Ovary (tissue), 9 donors: ENCODE results near the gene DDR1. TPM values are rescaled to one million over a fixed set of nuclear protein-coding genes. Genes with fewer than 3 reads are reported as not detected.

ENCODE experiments used
- DNase-seq, 5 donors: peaks; one replicate each; pipeline ENCODE4 v3.0.0-alpha.2; 2019 to 2020
- H3K27ac ChIP-seq, 2 donors: fragments of 200-600 bp; one replicate each; pipeline versions ENCODE4 v1.5.1 to v1.8.0; 2019 to 2022
- H3K27me3 ChIP-seq: fragments of 200-600 bp; one replicate; pipeline ENCODE4 v1.8.0; 2022
- H3K36me3 ChIP-seq: fragments of 200-600 bp; sonication (generic); one replicate; pipeline ENCODE4 v1.5.1; 2019
- H3K4me1 ChIP-seq: one replicate; pipeline ENCODE4 v1.8.1; 2013; ENCODE audit warnings: mild to moderate bottlenecking, moderate library complexity; ENCODE audit not compliant: insufficient read depth
- H3K4me3 ChIP-seq: fragments of 200-600 bp; sonication (generic); one replicate; pipeline ENCODE4 v1.5.1; 2017
- H3K9me3 ChIP-seq, 2 donors: fragments of 200-600 bp in 1 of 2; sonication (generic) in 1 of 2; one replicate each; pipeline versions ENCODE4 v1.5.1 to v1.8.1; 2013 to 2019; ENCODE audit warnings: mild to moderate bottlenecking in 1 of 2, moderate library complexity in 1 of 2
- CTCF ChIP-seq, 3 donors: fragments of 450-650 bp in 2 of 3; fragments of 200-600 bp in 1 of 3; IDR thresholded peaks; one replicate each; pipeline versions ENCODE4 v1.5.1 to v1.8.0; 2016 to 2022; ENCODE audit warnings: antibody characterized with exemption in 3 of 3, mild to moderate bottlenecking in 1 of 3
- EP300 ChIP-seq: sonication (generic); formaldehyde crosslinking; IDR thresholded peaks from one replicate; pipeline ENCODE4 v1.6.1; 2017; ENCODE audit warnings: antibody characterized with exemption
- POLR2A ChIP-seq: fragments of 450-650 bp; IDR thresholded peaks from one replicate; pipeline ENCODE4 v1.6.1; 2017; ENCODE audit warnings: antibody characterized with exemption, mild to moderate bottlenecking, moderate library complexity
- WGBS, 3 donors: extraction: QIAGEN DNeasy Blood & Tissue Kit in 1 of 3; methylation state at CpG; one replicate each; pipeline versions ENCODE4 v1.1.5 to v1.1.7; 2013 to 2017; 5-methylcytosine and 5-hydroxymethylcytosine counted together
- intact Hi-C, 4 donors: fragments of 100-400 bp; cut with DNase I; formaldehyde crosslinking; loops; one replicate each; pipeline versions ENCODE4 v1.11.0 to v1.15.1; 2022 to 2023
- polyA plus RNA-seq, 2 donors: library from polyadenylated mRNA; stranded (reverse); fragments of 200-250 nt in 1 of 2; fragments of 350-450 nt in 1 of 2; fragmentation: Illumina TruSeq in 1 of 2; extraction: RNeasy Lipid Tissue Mini Kit (QIAGEN cat#74804) in 1 of 2; gene quantifications; one replicate each; pipeline ENCODE4 v1.2.3, GENCODE V29; 2013 to 2014
- total RNA-seq, 7 donors: library from RNA; depleted of rRNA in 2 of 7; stranded (reverse); fragments of >200 nt in 2 of 7; fragmentation: NEBNext Ultra II Directional in 3 of 7; extraction: Animal tissue kit (Norgen Biotek cat#: 25700) in 3 of 7; gene quantifications; one replicate each; pipeline versions ENCODE4 v1.1.0 to v1.2.4, GENCODE V29; 2016 to 2023
- donor health status: DM: no; HTN: no; CAD: no; lungs with moderate emphysema.
- donor health status: DM: no; HTN: no; CAD: no.
- donor health status: Bipolar disorder and iron deficiency.
- donor health status: DM: yes; HTN: yes; CAD: no.
- donor health status: DM: no; HTN: no; CAD: no.
- donor health status: DM: yes; HTN: yes; CAD: no.

Gene DDR1
- total and polyA plus RNA-seq, 9 donors: 20.1 to 116 (median 64.5) TPM

- H3K27ac ChIP-seq: no peak overlapping the region
- H3K9me3 ChIP-seq: no peaks in the 10 kb centered on the region
- TF ChIP-seq EP300: no peak
- no peak for TF ChIP-seq CTCF (IDR thresholded peaks at IDR 0.05)
- no peak for TF ChIP-seq POLR2A
- DNase-seq: no peak
- 71 to 76% (median 73%) methylated on average over 6 of the region's 6 CpGs for WGBS, 3 donors
- no peaks in the 10 kb centered on the region for H3K4me1 ChIP-seq
- H3K36me3 ChIP-seq: no peaks in the 10 kb centered on the region
- H3K27me3 ChIP-seq: no peaks in the 10 kb centered on the region
- H3K4me3 ChIP-seq: no peak overlapping the region
- intact Hi-C loops: loop anchor here in 1 of 4 donors (10.0 kb wide), 1 partner anchor 118 kb away; no protein-coding TSS in a partner anchor
Observed at GRCh38 chr6:30937265-30937664, 52.9 kb downstream of the DDR1 start.

DNA sequence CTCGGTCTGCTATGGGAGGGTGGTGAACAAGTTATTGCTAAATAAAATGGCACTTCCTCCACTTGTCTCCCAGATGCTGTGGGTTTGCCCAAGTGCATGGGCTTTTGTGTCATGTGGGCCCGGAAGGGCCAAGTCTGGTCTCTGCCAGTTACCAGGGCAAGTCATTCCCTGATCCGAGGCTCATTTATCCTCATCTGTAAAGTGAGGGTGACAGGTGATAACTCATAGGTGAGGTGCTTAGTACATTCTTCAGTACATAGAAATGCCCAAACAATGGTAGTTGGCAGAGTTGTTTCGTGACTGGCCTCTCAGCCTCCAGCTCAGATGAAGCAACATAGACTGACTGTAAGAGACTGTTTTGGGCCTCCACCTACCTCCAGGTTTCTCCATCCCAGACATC lies 54.4 kb downstream of the DDR1 start:
- Histone ChIP-seq H3K27ac (no peak overlapping the region), H3K4me1 (peaks cover 3% of the 10 kb centered on the region), H3K27me3 (no peaks in the 10 kb centered on the region), H3K4me3 (no peak overlapping the region), H3K9me3 (no peaks in the 10 kb centered on the region), H3K36me3 (no peaks in the 10 kb centered on the region)
- no peak for DNase-seq
- TF ChIP-seq EP300: no peak
- TF ChIP-seq POLR2A: no peak
- TF ChIP-seq CTCF (IDR thresholded peaks at IDR 0.05): no peak
- intact Hi-C loops: loop anchor here in 1 of 4 donors (10.0 kb wide), 1 partner anchor 116 kb away; no protein-coding TSS in a partner anchor
- 78 to 80% (median 80%) methylated on average over 4 of the region's 4 CpGs for WGBS, 3 donors

GRCh38 chr6:30939473-30939872 lies 55.2 kb downstream of the DDR1 start:
- DNase-seq: no peak
- intact Hi-C loops: loop anchor here in 1 of 4 donors (10.0 kb wide), 1 partner anchor 115 kb away; no protein-coding TSS in a partner anchor
- 31 to 52% (median 37%) methylated on average over 3 of the region's 3 CpGs for WGBS, 3 donors
- Histone ChIP-seq H3K27ac (no peak overlapping the region), H3K9me3 (no peaks in the 10 kb centered on the region), H3K36me3 (no peaks in the 10 kb centered on the region), H3K4me1 (peaks cover 3% of the 10 kb centered on the region), H3K4me3 (no peak overlapping the region), H3K27me3 (no peaks in the 10 kb centered on the region)
- no peak for TF ChIP-seq EP300

DNA sequence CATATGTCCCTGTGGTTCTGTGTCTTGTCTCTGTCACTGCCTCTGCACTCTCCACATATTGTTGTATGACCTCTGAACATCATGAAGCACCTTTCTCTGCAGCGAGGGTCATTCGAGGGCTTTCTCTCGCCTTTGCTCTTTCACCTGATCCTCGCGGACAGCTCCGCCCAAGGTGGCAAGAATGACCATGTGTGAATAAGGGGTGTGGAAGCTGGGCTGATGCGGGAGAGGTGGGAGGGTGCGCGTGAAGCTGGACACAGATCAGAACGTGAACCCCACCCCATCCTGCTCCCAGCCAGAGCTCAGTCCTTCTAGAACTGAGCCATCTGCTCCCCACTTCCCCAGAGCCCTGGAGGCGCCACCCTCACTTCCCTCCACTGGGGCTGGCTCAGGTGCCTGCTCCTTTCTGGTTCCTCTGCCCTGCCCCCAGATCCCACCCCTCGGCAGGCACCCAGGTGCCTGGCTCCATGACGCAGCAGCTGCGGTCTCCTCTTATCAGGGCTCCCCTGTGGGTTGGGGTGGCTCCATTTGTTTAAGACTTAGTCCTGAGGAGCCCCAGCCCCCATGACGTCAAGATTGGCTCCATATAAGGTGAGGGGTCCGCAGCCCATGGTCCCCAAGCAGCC lies 56.2 kb downstream of the DDR1 start, which contains the start of gene MUCL3:
TSS of gene MUCL3 (plus strand) at position 613 of the 626 bp plus-strand sequence. CDS start 27 bp downstream, outside the sequence.
- TF ChIP-seq CTCF (IDR thresholded peaks at IDR 0.05): no peak
- TF ChIP-seq EP300: no peak
- no peak for TF ChIP-seq POLR2A
- Histone ChIP-seq H3K36me3 (no peaks in the 10 kb centered on the region), H3K27me3 (no peaks in the 10 kb centered on the region), H3K4me3 (no peak within 1 kb of the TSS), H3K9me3 (no peaks in the 10 kb centered on the region), H3K27ac (no peak within 1 kb of the TSS), H3K4me1 (peaks cover 3% of the 10 kb centered on the region)
- DNase-seq: no peak
- intact Hi-C loops: no loop called here
- whole genome bisulfite sequencing, 3 donors: 75 to 78% (median 76%) methylated on average over 16 of the region's 16 CpGs

- peak; percentile 64 to 84 (median 75) for DNase-seq
- 9 to 16% (median 15%) methylated on average over 15 of the region's 15 CpGs for WGBS, 3 donors
- Histone ChIP-seq H3K36me3 (no peaks in the 10 kb centered on the region), H3K4me3 (no peak overlapping the region), H3K9me3 (no peaks in the 10 kb centered on the region), H3K27me3 (no peaks in the 10 kb centered on the region), H3K4me1 (peaks cover 3% of the 10 kb centered on the region), H3K27ac (no peak overlapping the region)
- TF ChIP-seq POLR2A (no peak), EP300 (no peak), CTCF (IDR thresholded peaks at IDR 0.05) (peak in 1 of 3 donors; percentile 19)
- intact Hi-C loops: no loop called here
Observed at GRCh38 chr6:30942338-30943060, 58.2 kb downstream of the DDR1 start.
